ENCODE measurements around the gene WNT2.
A peak's percentile ranks its signal among the peaks of the same experiment; 100 is the strongest.
"Not testable (repeated sequence)": the region's sequence is repeated elsewhere in the genome, so short reads cannot be mapped to it uniquely, and the experiment has no call there.

The WNT2 gene

GRCh38 chr7:117264716-117265115, 58.1 kb downstream of the WNT2 start:
- DNase-seq = no peak

- DNase-seq = no peak
Measured at GRCh38 chr7:117262546-117262945, 60.3 kb downstream of the WNT2 start.

GRCh38 chr7:117259615-117260014, 63.2 kb downstream of the WNT2 start:
- no peak for DNase-seq

GRCh38 chr7:117251687-117252086, 71.2 kb downstream of the WNT2 start:
- DNase-seq = no peak

GRCh38 chr7:117250801-117251200, 72.1 kb downstream of the WNT2 start:
- no peak for DNase-seq

- no peak for DNase-seq
Measured at GRCh38 chr7:117250245-117250644, 72.6 kb downstream of the WNT2 start.

- DNase-seq = no peak
Measured at GRCh38 chr7:117249696-117250095, 73.2 kb downstream of the WNT2 start.

GRCh38 chr7:117248829-117249228, 74.0 kb downstream of the WNT2 start:
- peak in 28 of 51 donors; percentile 1 to 38 (median 12) for DNase-seq

- no peak for DNase-seq
Measured at GRCh38 chr7:117247809-117248208, 75.0 kb downstream of the WNT2 start.

- not testable (repeated sequence) for DNase-seq
Measured at GRCh38 chr7:117245703-117246102, 77.2 kb downstream of the WNT2 start.

- DNase-seq = no peak
Measured at GRCh38 chr7:117243390-117243789, 79.5 kb downstream of the WNT2 start.

- DNase-seq = no peak
Measured at GRCh38 chr7:117241088-117241487, 81.8 kb downstream of the WNT2 start.

- no peak for DNase-seq
Measured at GRCh38 chr7:117238937-117239336, 83.9 kb downstream of the WNT2 start.

- DNase-seq = no peak
Measured at GRCh38 chr7:117238472-117238871, 84.4 kb downstream of the WNT2 start.

GRCh38 chr7:117237646-117238045, 85.2 kb downstream of the WNT2 start:
- no peak for DNase-seq

GRCh38 chr7:117231047-117231359, 91.9 kb downstream of the WNT2 start:
- DNase-seq = no peak

- no peak for DNase-seq
Measured at GRCh38 chr7:117230276-117231046, 92.4 kb downstream of the WNT2 start.

- DNase-seq = no peak
Measured at GRCh38 chr7:117229350-117229749, 93.5 kb downstream of the WNT2 start.

- DNase-seq = no peak
Measured at GRCh38 chr7:117227091-117227490, 95.8 kb downstream of the WNT2 start.

GRCh38 chr7:117225536-117225935, 97.3 kb downstream of the WNT2 start:
- DNase-seq = no peak

Data from hypothalamus (tissue), 51 donors.